ENCODE data around the gene TRIO.

The TRIO gene

DNA sequence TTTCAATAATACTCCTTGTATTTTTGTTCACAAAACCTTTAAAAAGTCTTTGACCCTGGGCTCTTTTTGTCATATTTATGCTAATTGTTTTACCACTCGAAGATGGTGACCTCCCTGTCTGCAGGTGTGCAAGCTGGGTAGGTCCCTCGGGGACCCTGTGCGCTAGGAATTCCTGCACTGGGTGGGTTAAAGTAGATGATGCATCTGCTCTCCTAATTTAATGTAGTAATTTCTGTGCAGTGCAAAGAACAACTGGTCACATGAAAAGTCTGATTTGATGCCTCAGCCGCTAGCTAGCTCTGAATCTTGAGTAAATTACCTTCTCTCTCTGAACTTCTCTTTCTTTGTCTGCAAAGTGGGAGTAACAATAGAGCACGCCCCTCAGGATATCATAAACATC lies 299.4 kb downstream of the TRIO start:
- in situ Hi-C loops (cut with HindIII; ENCODE audit: low sequenced_read_pairs): no loop called here
- TF ChIP-seq, protein P1, sequence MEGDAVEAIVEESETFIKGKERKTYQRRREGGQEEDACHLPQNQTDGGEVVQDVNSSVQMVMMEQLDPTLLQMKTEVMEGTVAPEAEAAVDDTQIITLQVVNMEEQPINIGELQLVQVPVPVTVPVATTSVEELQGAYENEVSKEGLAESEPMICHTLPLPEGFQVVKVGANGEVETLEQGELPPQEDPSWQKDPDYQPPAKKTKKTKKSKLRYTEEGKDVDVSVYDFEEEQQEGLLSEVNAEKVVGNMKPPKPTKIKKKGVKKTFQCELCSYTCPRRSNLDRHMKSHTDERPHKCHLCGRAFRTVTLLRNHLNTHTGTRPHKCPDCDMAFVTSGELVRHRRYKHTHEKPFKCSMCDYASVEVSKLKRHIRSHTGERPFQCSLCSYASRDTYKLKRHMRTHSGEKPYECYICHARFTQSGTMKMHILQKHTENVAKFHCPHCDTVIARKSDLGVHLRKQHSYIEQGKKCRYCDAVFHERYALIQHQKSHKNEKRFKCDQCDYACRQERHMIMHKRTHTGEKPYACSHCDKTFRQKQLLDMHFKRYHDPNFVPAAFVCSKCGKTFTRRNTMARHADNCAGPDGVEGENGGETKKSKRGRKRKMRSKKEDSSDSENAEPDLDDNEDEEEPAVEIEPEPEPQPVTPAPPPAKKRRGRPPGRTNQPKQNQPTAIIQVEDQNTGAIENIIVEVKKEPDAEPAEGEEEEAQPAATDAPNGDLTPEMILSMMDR (IDR thresholded peaks at IDR 0.05; ENCODE audit: low read depth, low read length, missing control alignments): no peak
- H3K4me3 ChIP-seq (ENCODE audit: low read depth, low read length): no peak overlapping the region
- no peak for DNase-seq (ENCODE audit: low read depth)

DNA sequence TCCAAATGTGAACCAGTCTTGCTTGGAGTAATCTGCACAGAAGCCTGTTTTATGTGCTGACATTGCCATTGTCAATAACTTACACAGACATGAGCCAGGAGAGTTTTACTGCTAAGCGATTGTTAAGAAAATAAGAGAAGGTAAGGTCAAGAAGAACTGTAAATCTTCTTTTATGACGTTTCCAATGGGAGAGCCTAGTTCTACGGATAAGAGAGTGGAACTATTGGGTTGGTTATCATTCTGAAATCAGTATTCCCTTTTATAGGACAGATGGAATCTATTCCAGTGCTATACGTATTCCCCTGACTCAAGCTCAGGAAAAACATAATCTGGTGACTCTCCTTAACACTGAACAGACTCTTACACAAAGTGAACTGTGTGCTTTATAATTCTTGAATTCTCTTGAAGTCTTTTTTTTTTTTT lies 300.5 kb downstream of the TRIO start:
- H3K4me3 ChIP-seq (ENCODE audit: low read depth, low read length): peak overlapping the region; percentile 2
- no peak for DNase-seq (ENCODE audit: low read depth)
- in situ Hi-C loops (cut with HindIII; ENCODE audit: low sequenced_read_pairs): no loop called here
- TF ChIP-seq, protein P1 (IDR thresholded peaks at IDR 0.05; ENCODE audit: low read depth, low read length, missing control alignments): no peak

DNA sequence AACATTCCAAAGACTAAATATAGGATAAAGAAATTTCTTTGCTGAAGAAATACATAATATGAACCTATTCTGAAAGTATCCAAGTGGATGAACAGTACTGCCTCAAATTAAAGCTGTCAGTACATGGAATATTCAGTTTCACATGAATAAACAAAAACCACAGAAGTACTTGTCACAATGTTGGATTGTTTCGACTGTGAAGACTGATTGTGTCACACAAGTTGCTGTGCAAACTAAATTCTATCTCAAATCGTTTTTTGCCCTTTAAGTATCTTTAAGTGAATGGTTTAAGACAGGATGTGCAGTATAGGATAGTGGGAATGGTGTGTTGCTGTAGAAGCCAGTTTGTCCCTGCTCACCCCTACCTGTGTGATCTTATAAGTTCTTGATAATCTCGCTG lies 301.0 kb downstream of the TRIO start:
- in situ Hi-C loops (cut with HindIII; ENCODE audit: low sequenced_read_pairs): no loop called here
- TF ChIP-seq, protein P1 (IDR thresholded peaks at IDR 0.05; ENCODE audit: low read depth, low read length, missing control alignments): no peak

DNA sequence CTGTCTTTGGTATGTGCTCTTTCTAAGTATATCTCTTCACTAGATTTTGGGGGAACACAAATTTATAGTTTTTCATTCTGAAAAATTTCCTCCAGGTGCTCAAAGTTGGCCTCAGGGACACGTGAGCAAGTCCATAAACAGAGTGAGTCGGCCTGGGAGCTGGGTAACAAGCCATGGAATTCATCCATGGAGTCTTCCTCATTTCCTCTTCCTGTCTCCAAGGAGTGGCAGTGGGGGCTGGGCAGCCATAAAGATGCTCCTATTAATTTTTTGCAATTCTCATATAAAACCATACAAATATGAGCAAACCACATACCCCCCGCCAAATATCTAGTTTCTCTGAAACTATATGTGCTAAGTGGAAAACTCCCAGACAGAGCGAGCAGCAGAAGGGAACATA lies 301.9 kb downstream of the TRIO start:
- H3K4me3 ChIP-seq (ENCODE audit: low read depth, low read length): no peak overlapping the region
- in situ Hi-C loops (cut with HindIII; ENCODE audit: low sequenced_read_pairs): no loop called here
- TF ChIP-seq, protein P1 (IDR thresholded peaks at IDR 0.05; ENCODE audit: low read depth, low read length, missing control alignments): no peak
- no peak for DNase-seq (ENCODE audit: low read depth)

More for the DNA sequence above, 301.0 kb downstream of the TRIO start:
- H3K4me3 ChIP-seq (ENCODE audit: low read depth, low read length): no peak overlapping the region
- no peak for DNase-seq (ENCODE audit: low read depth)

DNA sequence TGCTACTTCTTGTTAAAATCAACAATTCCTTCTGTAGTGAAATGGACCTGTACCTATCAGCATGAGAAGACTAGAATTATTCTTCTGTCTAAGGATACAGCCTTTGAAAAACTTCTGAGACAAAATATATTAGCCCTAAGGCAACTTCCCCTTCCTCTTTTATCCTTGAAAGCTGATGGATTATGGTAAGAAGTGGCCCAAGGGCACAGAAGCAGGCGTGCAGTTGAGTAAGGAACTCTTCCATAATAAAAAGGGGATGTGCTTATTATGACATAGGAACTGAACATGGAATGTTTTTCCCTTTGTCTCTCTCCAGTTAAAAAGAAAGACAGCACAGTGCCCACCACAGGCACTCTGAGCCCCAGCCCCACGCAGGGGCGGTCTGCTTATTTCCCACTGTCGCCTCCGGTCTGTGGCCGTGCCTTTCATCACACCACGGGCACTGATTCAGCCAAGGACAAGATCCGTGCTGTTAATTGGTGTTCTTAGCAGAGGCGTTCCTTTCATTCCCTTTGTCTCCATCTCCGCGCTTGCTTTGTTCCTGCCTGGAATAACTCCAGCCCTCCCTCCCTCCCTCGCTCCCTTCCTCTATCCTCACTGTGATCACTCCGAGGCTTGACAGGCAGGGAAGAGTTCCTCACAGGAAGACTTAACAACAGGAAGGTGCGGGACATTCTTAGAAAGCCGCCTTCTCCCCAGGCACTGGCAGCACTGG lies 302.6 kb downstream of the TRIO start:
- TF ChIP-seq, protein P1 (IDR thresholded peaks at IDR 0.05; ENCODE audit: low read depth, low read length, missing control alignments): no peak
- no peak overlapping the region for H3K4me3 ChIP-seq (ENCODE audit: low read depth, low read length)
- in situ Hi-C loops (cut with HindIII; ENCODE audit: low sequenced_read_pairs): no loop called here
- DNase-seq (ENCODE audit: low read depth): no peak

DNA sequence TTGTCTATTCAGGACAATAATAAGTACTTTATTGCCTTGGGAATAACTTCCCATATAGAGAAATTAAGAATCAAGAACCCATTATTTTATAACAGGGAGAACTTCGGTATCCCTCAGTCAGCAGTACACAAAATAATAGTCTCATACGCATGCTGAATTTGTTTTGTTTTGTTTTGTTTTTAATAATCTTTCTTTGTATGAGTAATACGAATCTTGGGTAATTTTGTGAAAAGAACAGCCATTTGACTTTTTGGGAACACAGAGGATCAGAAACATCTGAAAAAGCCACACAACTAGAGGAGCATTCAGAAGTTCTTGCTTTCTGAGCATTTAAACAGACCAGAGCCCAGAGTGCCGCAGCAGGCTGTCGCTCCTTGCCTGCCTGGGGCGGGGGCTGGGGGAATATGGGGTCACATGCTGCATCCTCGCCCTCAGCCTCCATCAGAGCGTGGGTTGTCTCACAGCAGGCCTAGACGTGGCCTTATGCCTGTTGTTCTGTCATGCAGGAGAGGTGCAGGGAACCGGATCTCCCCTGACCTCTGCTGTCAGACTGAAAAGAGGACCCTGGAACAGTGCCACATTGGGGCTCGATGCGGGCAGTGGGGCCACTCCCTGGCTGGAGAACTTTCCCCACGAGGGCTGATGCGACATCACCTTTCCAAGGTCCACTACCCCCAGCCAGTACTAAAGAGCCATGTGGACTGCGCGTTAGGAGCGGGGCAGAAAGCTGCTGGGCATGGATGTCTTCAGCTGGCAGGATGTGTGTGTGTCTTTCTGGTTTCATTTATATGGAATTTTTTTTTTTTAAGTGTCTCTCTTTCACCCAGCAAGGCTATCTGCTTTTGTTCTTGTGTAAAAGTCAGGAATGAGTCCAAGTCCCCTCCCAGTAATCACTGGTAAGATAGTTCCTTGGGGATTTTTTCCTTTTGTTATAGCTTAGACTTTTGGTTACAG lies 305.1 kb downstream of the TRIO start:
- no peak for DNase-seq (ENCODE audit: low read depth)
- TF ChIP-seq, protein P1 (IDR thresholded peaks at IDR 0.05; ENCODE audit: low read depth, low read length, missing control alignments): no peak
- no peak overlapping the region for H3K4me3 ChIP-seq (ENCODE audit: low read depth, low read length)
- in situ Hi-C loops (cut with HindIII; ENCODE audit: low sequenced_read_pairs): no loop called here

All from astrocyte of the cerebellum (primary cell).